ENCODE data around the gene DPH3.

The DPH3 gene

GRCh38 chr3:16297997-16298885, 33.5 kb upstream of the DPH3 start:
- POLR2A ChIA-PET = no interaction called here
- H3K9me3 ChIP-seq (ENCODE audit: control insufficient read depth, insufficient read depth, low read depth, low read length) = no peaks in the 10 kb centered on the region
- H3K4me1 ChIP-seq (ENCODE audit: control insufficient read depth, insufficient read depth, low read length) = no peaks in the 10 kb centered on the region
- CTCF ChIA-PET = interaction anchor here (0.7 to 1.1 kb wide), 2 partner anchors 154 to 1103 kb away, joined by 3 read pairs; no protein-coding TSS in a partner anchor
- no peak overlapping the region for H3K27ac ChIP-seq (ENCODE audit: extremely low read depth, low read depth, low read length)
- no peak overlapping the region for H3K4me3 ChIP-seq (ENCODE audit: low read depth, low read length)
- H3K36me3 ChIP-seq (ENCODE audit: control insufficient read depth in 2 of 2, insufficient read depth in 1 of 2, low read length in 2 of 2) = peaks cover 8 to 62% of the 10 kb centered on the region in 2 experiments
- no peak for TF ChIP-seq ZNF600 (tag by site-specific recombination; IDR thresholded peaks at IDR 0.05)
- no peak for TF ChIP-seq ZNF785 (tag by site-specific recombination; IDR thresholded peaks at IDR 0.05)
- TF ChIP-seq CTCF (tag by site-specific recombination; IDR thresholded peaks at IDR 0.05) = no peak
- TF ChIP-seq ZNF621 (tag by site-specific recombination; IDR thresholded peaks at IDR 0.05) = no peak
- TF ChIP-seq ZNF645 (tag by site-specific recombination; IDR thresholded peaks at IDR 0.05) = no peak
- TF ChIP-seq ZFHX2 (tag by site-specific recombination; conservative IDR thresholded peaks at IDR 0.05) = no peak
- no peak for TF ChIP-seq ZNF585B (tag by site-specific recombination; IDR thresholded peaks at IDR 0.05)
- TF ChIP-seq ZNF670 (tag by site-specific recombination; IDR thresholded peaks at IDR 0.05; ENCODE audit: low read depth) = no peak
- no peak for TF ChIP-seq ZNF248 (tag by site-specific recombination; IDR thresholded peaks at IDR 0.05)
- no peak for TF ChIP-seq KLF16 (tag by site-specific recombination; IDR thresholded peaks at IDR 0.05)
- no peak for TF ChIP-seq ZNF23 (tag by site-specific recombination; IDR thresholded peaks at IDR 0.05; ENCODE audit: borderline replicate concordance)
- TF ChIP-seq ZNF404 (tag by site-specific recombination; IDR thresholded peaks at IDR 0.05) = no peak
- TF ChIP-seq ZNF324 (tag by site-specific recombination; IDR thresholded peaks at IDR 0.05) = no peak
- no peak for TF ChIP-seq ZNF148 (tag by site-specific recombination; IDR thresholded peaks at IDR 0.05; ENCODE audit: borderline replicate concordance)
- TF ChIP-seq ZBTB11 (tag by site-specific recombination; conservative IDR thresholded peaks at IDR 0.05; ENCODE audit: low read depth) = no peak
- no peak for TF ChIP-seq KLF7 (tag by site-specific recombination; IDR thresholded peaks at IDR 0.05; ENCODE audit: borderline replicate concordance)
